Natural killer cell (primary cell): ENCODE data around the gene DNAH6. TPM values are rescaled to one million over a fixed set of nuclear protein-coding genes. Genes with fewer than 3 reads are reported as not detected.

ENCODE experiments used
- ATAC-seq, 3 donors: fragments of 150-1000 bp in 2 of 3; fragments of 200-7000 bp in 1 of 3; cut with Tn5 transposase; 1 replicate in 1 of 3; 2 replicates in 2 of 3; pipeline ENCODE4 v1.10.0; 2021; ENCODE audit warnings: mild to moderate bottlenecking in 2 of 3, moderate library complexity in 2 of 3
- DNase-seq, 2 donors: peaks; one replicate each; pipeline versions ENCODE4 v3.0.0 to v3.0.0-alpha.2; 2013 to 2021; ENCODE audit warnings: mixed read lengths in 1 of 2
- H3K27ac ChIP-seq: one replicate; pipeline ENCODE4 v1.5.1; 2013; ENCODE audit warnings: mild to moderate bottlenecking, low read length
- H3K27me3 ChIP-seq: one replicate; pipeline ENCODE4 v1.6.1; 2013; ENCODE audit warnings: low read length; ENCODE audit not compliant: control insufficient read depth, insufficient read depth
- H3K36me3 ChIP-seq: one replicate; pipeline ENCODE4 v1.6.1; 2013; ENCODE audit warnings: low read length; ENCODE audit not compliant: control insufficient read depth, insufficient read depth
- H3K4me1 ChIP-seq: one replicate; pipeline ENCODE4 v1.6.1; 2013; ENCODE audit warnings: low read length; ENCODE audit not compliant: control insufficient read depth, insufficient read depth
- H3K4me3 ChIP-seq: one replicate; pipeline ENCODE4 v1.5.1; 2013; ENCODE audit warnings: low read length
- H3K9me3 ChIP-seq: one replicate; pipeline ENCODE4 v1.6.1; 2013; ENCODE audit warnings: low read length; ENCODE audit not compliant: control insufficient read depth, insufficient read depth
- H3K27ac Mint-ChIP-seq, 2 donors: one replicate each; pipeline ENCODE4 v1.8.0; 2022; ENCODE audit warnings: mild to moderate bottlenecking in 2 of 2, mixed read lengths in 2 of 2, moderate library complexity in 1 of 2
- H3K27me3 Mint-ChIP-seq, 2 donors: one replicate each; pipeline ENCODE4 v1.8.0; 2022; ENCODE audit warnings: low read depth in 2 of 2, mixed read lengths in 2 of 2
- H3K36me3 Mint-ChIP-seq: one replicate; pipeline ENCODE4 v1.8.0; 2022; ENCODE audit warnings: mixed read lengths
- H3K4me1 Mint-ChIP-seq, 2 donors: one replicate each; pipeline ENCODE4 v1.8.0; 2022; ENCODE audit warnings: mixed read lengths in 2 of 2
- H3K4me3 Mint-ChIP-seq: one replicate; pipeline ENCODE4 v1.8.0; 2022; ENCODE audit warnings: mild to moderate bottlenecking, moderate library complexity, mixed read lengths
- H3K9me3 Mint-ChIP-seq, 2 donors: one replicate each; pipeline ENCODE4 v1.8.0; 2022; ENCODE audit warnings: mixed read lengths in 2 of 2
- WGBS: methylation state at CpG from one replicate; pipeline ENCODE4 v1.1.7; 2013; ENCODE audit warnings: missing lambda C conversion rate; ENCODE audit not compliant: insufficient coverage; 5-methylcytosine and 5-hydroxymethylcytosine counted together
- intact Hi-C: fragments of 100-400 bp; cut with micrococcal nuclease; formaldehyde crosslinking; loops from one replicate; pipeline ENCODE4 v1.14.2; 2022
- total RNA-seq, 4 donors: library from RNA; stranded (reverse); fragments of 120-200 nt in 1 of 4; gene quantifications; one replicate each; pipeline versions ENCODE4 v1.2.3 to v1.2.4, GENCODE V29; 2013 to 2022
- TF ChIP-seq, protein P1 (sequence below): fragments of 200-600 bp; IDR thresholded peaks from one replicate; pipeline ENCODE4 v1.8.0; 2022; ENCODE audit warnings: antibody characterized with exemption

DNAH6 gene
- total RNA-seq, 3 donors from 2014 or later (not counting 1 experiment from before 2014, with no cell fraction given), result 0.05 to 0.60 (median 0.32) TPM

DNA sequence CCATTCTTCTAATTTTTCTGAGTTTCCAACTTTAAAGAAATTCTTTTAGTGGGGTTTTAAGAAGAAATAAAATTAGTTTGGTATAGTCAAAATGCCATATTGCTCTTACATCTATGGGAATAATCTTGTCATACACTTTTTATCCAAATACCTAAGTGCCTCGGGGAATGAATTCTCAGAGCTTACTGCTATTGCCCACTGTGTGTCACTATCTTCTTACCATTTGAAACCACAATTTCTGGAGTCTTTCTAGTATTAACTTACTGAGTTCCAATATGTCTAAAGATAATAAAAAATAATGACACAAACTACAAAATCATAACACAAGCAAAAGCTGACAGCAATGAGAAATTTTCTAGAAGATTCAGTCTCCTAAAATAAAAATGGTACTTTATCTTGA is 23.7 kb upstream of the DNAH6 start:
- WGBS, result 89% methylated on average over 1 of the region's 1 CpG
- TF ChIP-seq, protein P1, sequence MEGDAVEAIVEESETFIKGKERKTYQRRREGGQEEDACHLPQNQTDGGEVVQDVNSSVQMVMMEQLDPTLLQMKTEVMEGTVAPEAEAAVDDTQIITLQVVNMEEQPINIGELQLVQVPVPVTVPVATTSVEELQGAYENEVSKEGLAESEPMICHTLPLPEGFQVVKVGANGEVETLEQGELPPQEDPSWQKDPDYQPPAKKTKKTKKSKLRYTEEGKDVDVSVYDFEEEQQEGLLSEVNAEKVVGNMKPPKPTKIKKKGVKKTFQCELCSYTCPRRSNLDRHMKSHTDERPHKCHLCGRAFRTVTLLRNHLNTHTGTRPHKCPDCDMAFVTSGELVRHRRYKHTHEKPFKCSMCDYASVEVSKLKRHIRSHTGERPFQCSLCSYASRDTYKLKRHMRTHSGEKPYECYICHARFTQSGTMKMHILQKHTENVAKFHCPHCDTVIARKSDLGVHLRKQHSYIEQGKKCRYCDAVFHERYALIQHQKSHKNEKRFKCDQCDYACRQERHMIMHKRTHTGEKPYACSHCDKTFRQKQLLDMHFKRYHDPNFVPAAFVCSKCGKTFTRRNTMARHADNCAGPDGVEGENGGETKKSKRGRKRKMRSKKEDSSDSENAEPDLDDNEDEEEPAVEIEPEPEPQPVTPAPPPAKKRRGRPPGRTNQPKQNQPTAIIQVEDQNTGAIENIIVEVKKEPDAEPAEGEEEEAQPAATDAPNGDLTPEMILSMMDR, result no peak
- Histone ChIP-seq H3K9me3 (no peaks in the 10 kb centered on the region), H3K36me3 (no peaks in the 10 kb centered on the region), H3K4me3 (no peak overlapping the region), H3K27ac (no peak overlapping the region), H3K4me1 (peaks cover 3% of the 10 kb centered on the region), H3K27me3 (no peaks in the 10 kb centered on the region)
- H3K27me3 Mint-ChIP-seq, result peaks cover 10 to 19% of the 10 kb centered on the region in 2 donors
- intact Hi-C loops, result loop anchor here (10.0 kb wide), 1 partner anchor 792 kb away; no protein-coding TSS in a partner anchor
- ATAC-seq (no peak), DNase-seq (peak in 1 of 2 donors; percentile 16)
- no peaks in the 10 kb centered on the region for H3K9me3 Mint-ChIP-seq
- peaks cover 0 to 6% of the 10 kb centered on the region in 2 donors for H3K4me1 Mint-ChIP-seq
- H3K27ac Mint-ChIP-seq, result no peak overlapping the region
- no peak overlapping the region for H3K4me3 Mint-ChIP-seq
- H3K36me3 Mint-ChIP-seq, result no peaks in the 10 kb centered on the region

DNA sequence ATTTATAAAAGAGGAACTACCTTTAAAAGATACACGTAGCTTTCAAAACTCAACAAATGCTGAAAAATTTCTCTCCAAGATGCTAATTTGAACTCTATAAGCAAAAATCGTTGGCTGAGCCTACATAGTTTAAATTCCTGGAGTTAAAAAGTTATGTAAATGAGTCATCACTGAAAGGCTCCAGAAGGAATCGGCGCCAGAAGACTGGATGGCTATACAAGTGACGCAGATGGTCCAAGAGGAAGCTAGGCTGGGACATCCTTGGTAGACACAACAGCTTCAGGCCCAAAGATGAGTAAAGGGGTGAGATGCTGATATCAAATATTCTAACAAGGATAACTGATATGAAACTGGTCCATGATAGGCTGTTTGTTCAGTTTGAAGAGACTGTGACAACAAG is 22.8 kb upstream of the DNAH6 start:
- H3K27ac ChIP-seq, result no peak overlapping the region
- TF ChIP-seq, protein P1, result no peak
- H3K36me3 ChIP-seq, result no peaks in the 10 kb centered on the region
- no peaks in the 10 kb centered on the region for H3K9me3 ChIP-seq
- Mint-ChIP-seq H3K4me3 (no peak overlapping the region), H3K27me3 (peaks cover 10 to 19% of the 10 kb centered on the region in 2 donors), H3K9me3 (no peaks in the 10 kb centered on the region), H3K4me1 (peaks cover 0 to 6% of the 10 kb centered on the region in 2 donors), H3K27ac (no peak overlapping the region), H3K36me3 (no peaks in the 10 kb centered on the region)
- peaks cover 3% of the 10 kb centered on the region for H3K4me1 ChIP-seq
- H3K4me3 ChIP-seq, result no peak overlapping the region
- DNase-seq (no peak), ATAC-seq (no peak)
- 76% methylated on average over 4 of the region's 5 CpGs for whole genome bisulfite sequencing
- intact Hi-C loops, result loop anchor here (10.0 kb wide), 1 partner anchor 791 kb away; no protein-coding TSS in a partner anchor
- H3K27me3 ChIP-seq, result no peaks in the 10 kb centered on the region

DNA sequence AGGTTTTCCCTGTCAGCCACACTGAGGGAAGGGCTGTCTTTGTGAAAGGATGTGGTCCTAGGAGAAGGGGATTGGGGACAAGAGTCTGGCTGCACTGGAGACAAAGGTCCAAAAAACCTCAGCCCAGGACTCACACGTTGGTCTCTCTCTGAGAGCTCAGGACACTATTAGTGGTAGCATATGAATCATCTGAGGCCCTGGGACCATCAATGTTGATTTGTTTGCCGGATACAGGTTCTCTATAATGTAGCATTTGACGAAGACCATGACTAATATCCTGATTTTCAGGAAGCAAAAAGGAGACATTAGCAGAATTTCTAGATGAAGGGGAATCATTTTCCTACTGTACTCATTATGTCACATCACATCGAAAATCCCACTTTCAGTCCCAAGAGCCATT is 22.2 kb upstream of the DNAH6 start:
- 74% methylated on average over 2 of the region's 4 CpGs for WGBS
- Mint-ChIP-seq H3K36me3 (no peaks in the 10 kb centered on the region), H3K27me3 (peaks cover 10 to 19% of the 10 kb centered on the region in 2 donors)

More for the DNA sequence above, 22.2 kb upstream of the DNAH6 start:
- H3K27ac ChIP-seq, result no peak overlapping the region
- peaks cover 3% of the 10 kb centered on the region for H3K4me1 ChIP-seq
- no peak overlapping the region for H3K27ac Mint-ChIP-seq
- no peaks in the 10 kb centered on the region for H3K27me3 ChIP-seq
- DNase-seq (no peak), ATAC-seq (no peak)
- no peak overlapping the region for H3K4me3 ChIP-seq
- no peak overlapping the region for H3K4me3 Mint-ChIP-seq
- H3K9me3 Mint-ChIP-seq, result no peaks in the 10 kb centered on the region
- TF ChIP-seq, protein P1, result no peak
- intact Hi-C loops, result loop anchor here (2.0 to 10.0 kb wide), 2 partner anchors 137 to 791 kb away; no protein-coding TSS in a partner anchor
- H3K9me3 ChIP-seq, result no peaks in the 10 kb centered on the region
- no peaks in the 10 kb centered on the region for H3K36me3 ChIP-seq
- H3K4me1 Mint-ChIP-seq, result peaks cover 0 to 6% of the 10 kb centered on the region in 2 donors
